ENCODE results near the gene RNF25.

Gene RNF25

GRCh38 chr2:218621007-218621406 lies 50.8 kb downstream of the RNF25 start:
- DNase-seq = no peak

GRCh38 chr2:218618102-218618860 lies 53.5 kb downstream of the RNF25 start:
- no peak for DNase-seq

DNA sequence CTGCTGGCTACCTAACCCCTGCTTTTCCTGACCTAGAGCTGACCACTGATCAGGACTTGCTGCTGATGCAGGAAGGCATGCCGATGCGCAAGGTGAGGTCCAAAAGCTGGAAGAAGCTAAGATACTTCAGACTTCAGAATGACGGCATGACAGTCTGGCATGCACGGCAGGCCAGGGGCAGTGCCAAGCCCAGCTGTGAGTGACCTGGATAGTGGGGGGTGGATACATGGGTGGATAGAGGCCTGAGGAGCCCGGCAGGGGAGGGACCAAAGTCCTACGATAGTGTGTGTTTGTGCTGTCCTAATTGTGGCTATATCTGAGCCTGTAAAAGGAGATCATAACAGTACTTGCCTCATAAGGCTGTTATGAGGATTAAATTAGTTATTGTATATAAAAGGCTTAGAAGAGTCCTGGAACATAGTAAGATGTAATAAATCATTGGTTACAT lies 55.9 kb downstream of the RNF25 start:
- DNase-seq = no peak

Measured in NCI-H2081 treated with DMSO at 0.1 percent for 48 hours (cell line).